ENCODE measurements around the gene MTX1. TPM values are rescaled to one million over a fixed set of nuclear protein-coding genes. Genes with fewer than 3 reads are reported as not detected.

MTX1 gene
- total and polyA plus RNA-seq, 2 of the 4 experiments (the other 2 are of a cell fraction) = 67.2 to 73.7 TPM

DNA sequence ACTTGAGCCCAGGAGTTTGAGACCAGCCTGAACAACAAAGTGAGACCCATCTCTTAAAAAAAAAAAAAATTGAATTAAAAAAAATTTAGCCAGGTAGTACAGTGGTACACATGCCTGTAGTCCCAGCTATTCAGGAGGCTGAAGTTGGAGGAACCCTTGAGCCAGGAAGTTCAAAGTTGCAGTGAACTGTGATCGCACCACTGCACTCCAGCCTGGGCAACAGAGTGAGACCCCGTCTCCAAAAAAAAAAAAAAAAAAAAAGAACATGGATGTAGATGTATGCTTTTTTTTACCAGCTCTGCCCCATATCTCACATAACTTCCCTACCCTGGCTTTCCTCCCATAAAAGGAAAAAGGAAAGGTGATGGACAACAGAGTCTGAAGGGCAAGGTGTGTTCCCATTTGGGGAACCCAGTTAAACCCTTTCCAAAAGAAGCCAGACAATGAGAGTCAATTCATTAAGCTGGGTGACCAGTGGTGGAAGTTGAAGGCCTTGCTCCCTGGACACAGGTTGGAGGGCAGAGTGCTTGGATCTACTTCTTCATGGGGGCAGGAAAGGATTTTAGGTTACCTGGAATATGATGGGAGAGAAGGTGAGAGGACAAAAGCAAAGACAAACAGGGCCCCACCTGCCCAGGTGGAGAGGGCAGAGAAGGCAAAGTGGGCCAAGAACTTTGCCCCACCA is 38.3 kb upstream of the MTX1 start:
- Histone ChIP-seq H2BK120ac (ENCODE audit: low read depth, low read length) (no peak overlapping the region), H3K4me1 (ENCODE audit: control insufficient read depth, insufficient read depth, low read length) (peaks cover 4% of the 10 kb centered on the region), H2AK5ac (ENCODE audit: low read depth, low read length) (no peak overlapping the region), H4K20me1 (ENCODE audit: insufficient read depth, low read length) (no peaks in the 10 kb centered on the region), H3K79me1 (ENCODE audit: low read depth in 1 of 2, low read length in 2 of 2) (peaks cover 0 to 37% of the 10 kb centered on the region in 2 experiments), H3K4ac (ENCODE audit: low read depth, low read length) (no peak overlapping the region), H3K9ac (ENCODE audit: low read depth, low read length) (no peak overlapping the region), H3K23ac (ENCODE audit: low read depth, low read length) (no peak overlapping the region), H4K5ac (ENCODE audit: low read depth, low read length) (no peak overlapping the region), H4K91ac (ENCODE audit: insufficient read depth, low read depth, low read length) (no peak overlapping the region), H2BK15ac (ENCODE audit: low read depth, low read length) (no peak overlapping the region), H3K9me1 (ENCODE audit: insufficient read depth, low read length) (no peaks in the 10 kb centered on the region; the same call in none of the 2 replicates), H3K27me3 (ENCODE audit: control insufficient read depth, insufficient read depth, low read length) (peaks cover 6% of the 10 kb centered on the region; the same call in 1 of the 2 replicates), H3K9me3 (ENCODE audit: control insufficient read depth, insufficient read depth, low read length) (no peaks in the 10 kb centered on the region), H3K4me3 (ENCODE audit: insufficient read depth, low read depth, low read length) (no peak overlapping the region), H3K27ac (ENCODE audit: insufficient read depth, low read length) (no peak overlapping the region), H4K8ac (ENCODE audit: low read depth in 2 of 2, low read length in 2 of 2) (no peak overlapping the region), H3K18ac (ENCODE audit: low read depth, low read length) (no peak overlapping the region), H2AK9ac (replicated peaks; ENCODE audit: low read depth, low read length, poor library complexity) (no peak overlapping the region), H3K36me3 (ENCODE audit: control insufficient read depth, insufficient read depth, low read length) (peaks cover 16% of the 10 kb centered on the region), H2AFZ (replicated peaks; ENCODE audit: low read length, poor library complexity) (no peak overlapping the region), H2BK20ac (ENCODE audit: low read depth, low read length) (no peak overlapping the region), H3K14ac (replicated peaks; ENCODE audit: low read depth, low read length) (no peak overlapping the region), H3K56ac (ENCODE audit: extremely low read depth, insufficient read depth, low read length) (no peak overlapping the region), H3K4me2 (ENCODE audit: low read depth, low read length) (no peak overlapping the region), H2BK5ac (ENCODE audit: low read depth, low read length, poor library complexity, severe bottlenecking) (no peak overlapping the region)
- dilution Hi-C loops (cut with HindIII; ENCODE audit: low sequenced_read_pairs, unreplicated experiment) (no loop called here), intact Hi-C loops (cut with micrococcal nuclease) (loop anchor here (10.0 kb wide), 2 partner anchors 195 to 425 kb away; partner anchors contain the start of genes CKS1B and SHC1), in situ Hi-C loops (cut with MboI; ENCODE audit: low sequenced_read_pairs) (no loop called here)
- TF ChIP-seq, protein P1, sequence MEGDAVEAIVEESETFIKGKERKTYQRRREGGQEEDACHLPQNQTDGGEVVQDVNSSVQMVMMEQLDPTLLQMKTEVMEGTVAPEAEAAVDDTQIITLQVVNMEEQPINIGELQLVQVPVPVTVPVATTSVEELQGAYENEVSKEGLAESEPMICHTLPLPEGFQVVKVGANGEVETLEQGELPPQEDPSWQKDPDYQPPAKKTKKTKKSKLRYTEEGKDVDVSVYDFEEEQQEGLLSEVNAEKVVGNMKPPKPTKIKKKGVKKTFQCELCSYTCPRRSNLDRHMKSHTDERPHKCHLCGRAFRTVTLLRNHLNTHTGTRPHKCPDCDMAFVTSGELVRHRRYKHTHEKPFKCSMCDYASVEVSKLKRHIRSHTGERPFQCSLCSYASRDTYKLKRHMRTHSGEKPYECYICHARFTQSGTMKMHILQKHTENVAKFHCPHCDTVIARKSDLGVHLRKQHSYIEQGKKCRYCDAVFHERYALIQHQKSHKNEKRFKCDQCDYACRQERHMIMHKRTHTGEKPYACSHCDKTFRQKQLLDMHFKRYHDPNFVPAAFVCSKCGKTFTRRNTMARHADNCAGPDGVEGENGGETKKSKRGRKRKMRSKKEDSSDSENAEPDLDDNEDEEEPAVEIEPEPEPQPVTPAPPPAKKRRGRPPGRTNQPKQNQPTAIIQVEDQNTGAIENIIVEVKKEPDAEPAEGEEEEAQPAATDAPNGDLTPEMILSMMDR (conservative IDR thresholded peaks at IDR 0.05; ENCODE audit: low read depth, low read length) = no peak
- no peak for TF ChIP-seq POLR2A (IDR thresholded peaks at IDR 0.05; ENCODE audit: low read depth, low read length)
- no peak for TF ChIP-seq SMC3 (IDR thresholded peaks at IDR 0.05; ENCODE audit: low read depth, low read length)
- TF ChIP-seq, protein P2, sequence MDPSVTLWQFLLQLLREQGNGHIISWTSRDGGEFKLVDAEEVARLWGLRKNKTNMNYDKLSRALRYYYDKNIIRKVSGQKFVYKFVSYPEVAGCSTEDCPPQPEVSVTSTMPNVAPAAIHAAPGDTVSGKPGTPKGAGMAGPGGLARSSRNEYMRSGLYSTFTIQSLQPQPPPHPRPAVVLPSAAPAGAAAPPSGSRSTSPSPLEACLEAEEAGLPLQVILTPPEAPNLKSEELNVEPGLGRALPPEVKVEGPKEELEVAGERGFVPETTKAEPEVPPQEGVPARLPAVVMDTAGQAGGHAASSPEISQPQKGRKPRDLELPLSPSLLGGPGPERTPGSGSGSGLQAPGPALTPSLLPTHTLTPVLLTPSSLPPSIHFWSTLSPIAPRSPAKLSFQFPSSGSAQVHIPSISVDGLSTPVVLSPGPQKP (IDR thresholded peaks at IDR 0.05; ENCODE audit: borderline replicate concordance, low read depth, low read length) = no peak
- TF ChIP-seq FOS (IDR thresholded peaks at IDR 0.05; ENCODE audit: low read depth, low read length) = no peak
- ChIA-PET POLR2A (ENCODE audit: unreplicated experiment) (interaction anchor here (1.5 kb wide), 1 partner anchor 79 kb away, joined by 5 read pairs; no protein-coding TSS in a partner anchor), CTCF (no interaction called here)
- WGBS, 2 experiments (ENCODE audit: extremely low coverage in 2 of 2, insufficient read length in 1 of 2) = no CpG with 5 or more reads among the region's 2 CpGs
- no TSS peak for BruUV-seq (replicated peaks)
- DNase-seq (no peak), ATAC-seq (ENCODE audit: low read depth) (no peak)
